ENCODE data around the gene ZNRF1.

The ZNRF1 gene

GRCh38 chr16:74991593-74992403 lies 7.0 kb upstream of the ZNRF1 start:
- no peaks in the 10 kb centered on the region for H3K36me3 Mint-ChIP-seq
- H3K4me3 Mint-ChIP-seq: no peak overlapping the region
- H3K27ac Mint-ChIP-seq: no peak overlapping the region
- H3K27me3 Mint-ChIP-seq: peaks cover 2% of the 10 kb centered on the region
- H3K9me3 Mint-ChIP-seq (ENCODE audit: low read depth): no peaks in the 10 kb centered on the region
- no peaks in the 10 kb centered on the region for H3K4me1 Mint-ChIP-seq (ENCODE audit: low read depth)

- Mint-ChIP-seq H3K4me1 (ENCODE audit: low read depth) (peaks cover 10% of the 10 kb centered on the region), H3K27me3 (peaks cover 4% of the 10 kb centered on the region), H3K9me3 (ENCODE audit: low read depth) (no peaks in the 10 kb centered on the region), H3K27ac (no peak overlapping the region), H3K4me3 (no peak overlapping the region), H3K36me3 (no peaks in the 10 kb centered on the region)
Observed at GRCh38 chr16:74995986-74996385, 2.8 kb upstream of the ZNRF1 start.

- Mint-ChIP-seq H3K36me3 (no peaks in the 10 kb centered on the region), H3K27me3 (peaks cover 4% of the 10 kb centered on the region), H3K4me1 (ENCODE audit: low read depth) (peaks cover 10% of the 10 kb centered on the region), H3K27ac (no peak overlapping the region), H3K4me3 (no peak overlapping the region), H3K9me3 (ENCODE audit: low read depth) (no peaks in the 10 kb centered on the region)
Observed at GRCh38 chr16:74997042-74997491, 1.8 kb upstream of the ZNRF1 start.

GRCh38 chr16:74999219-74999608 lies 390 bp downstream of the ZNRF1 start:
- Mint-ChIP-seq H3K27me3 (peaks cover 4% of the 10 kb centered on the region), H3K9me3 (ENCODE audit: low read depth) (no peaks in the 10 kb centered on the region)

GRCh38 chr16:74999609-75000480 lies 1.0 kb downstream of the ZNRF1 start:
- H3K27me3 Mint-ChIP-seq: peaks cover 4% of the 10 kb centered on the region
- peak overlapping the region; percentile 30 for H3K27ac Mint-ChIP-seq
- no peaks in the 10 kb centered on the region for H3K36me3 Mint-ChIP-seq
- no peaks in the 10 kb centered on the region for H3K9me3 Mint-ChIP-seq (ENCODE audit: low read depth)
- H3K4me3 Mint-ChIP-seq: peak overlapping the region; percentile 76
- peaks cover 10% of the 10 kb centered on the region for H3K4me1 Mint-ChIP-seq (ENCODE audit: low read depth)

More at GRCh38 chr16:74999219-74999608, 390 bp downstream of the ZNRF1 start:
- Mint-ChIP-seq H3K4me3 (peak overlapping the region; percentile 65), H3K4me1 (ENCODE audit: low read depth) (peaks cover 10% of the 10 kb centered on the region), H3K27ac (no peak overlapping the region), H3K36me3 (no peaks in the 10 kb centered on the region)

- no peaks in the 10 kb centered on the region for H3K36me3 Mint-ChIP-seq
- H3K27me3 Mint-ChIP-seq: peaks cover 4% of the 10 kb centered on the region
- H3K4me1 Mint-ChIP-seq (ENCODE audit: low read depth): peaks cover 10% of the 10 kb centered on the region
- H3K4me3 Mint-ChIP-seq: peak overlapping the region; percentile 76
- H3K9me3 Mint-ChIP-seq (ENCODE audit: low read depth): no peaks in the 10 kb centered on the region
- peak overlapping the region; percentile 30 for H3K27ac Mint-ChIP-seq
Observed at GRCh38 chr16:75000481-75001081, 1.8 kb downstream of the ZNRF1 start.

- H3K27ac Mint-ChIP-seq: no peak overlapping the region
- H3K27me3 Mint-ChIP-seq: peaks cover 3% of the 10 kb centered on the region
- H3K36me3 Mint-ChIP-seq: no peaks in the 10 kb centered on the region
- no peaks in the 10 kb centered on the region for H3K9me3 Mint-ChIP-seq (ENCODE audit: low read depth)
- peaks cover 10% of the 10 kb centered on the region for H3K4me1 Mint-ChIP-seq (ENCODE audit: low read depth)
- H3K4me3 Mint-ChIP-seq: no peak overlapping the region
Observed at GRCh38 chr16:75002474-75002873, 3.6 kb downstream of the ZNRF1 start.

- Mint-ChIP-seq H3K9me3 (ENCODE audit: low read depth) (no peaks in the 10 kb centered on the region), H3K27ac (no peak overlapping the region), H3K36me3 (no peaks in the 10 kb centered on the region), H3K27me3 (peaks cover 3% of the 10 kb centered on the region), H3K4me3 (no peak overlapping the region), H3K4me1 (ENCODE audit: low read depth) (peaks cover 5% of the 10 kb centered on the region)
Observed at GRCh38 chr16:75003931-75004330, 5.1 kb downstream of the ZNRF1 start.

GRCh38 chr16:75004460-75004859 lies 5.6 kb downstream of the ZNRF1 start:
- Mint-ChIP-seq H3K27me3 (peaks cover 3% of the 10 kb centered on the region), H3K36me3 (no peaks in the 10 kb centered on the region), H3K9me3 (ENCODE audit: low read depth) (no peaks in the 10 kb centered on the region), H3K4me3 (no peak overlapping the region), H3K27ac (no peak overlapping the region), H3K4me1 (ENCODE audit: low read depth) (peaks cover 5% of the 10 kb centered on the region)

GRCh38 chr16:75005697-75006096 lies 6.9 kb downstream of the ZNRF1 start:
- Mint-ChIP-seq H3K4me3 (no peak overlapping the region), H3K4me1 (ENCODE audit: low read depth) (no peaks in the 10 kb centered on the region), H3K27me3 (no peaks in the 10 kb centered on the region), H3K27ac (no peak overlapping the region), H3K9me3 (ENCODE audit: low read depth) (no peaks in the 10 kb centered on the region), H3K36me3 (no peaks in the 10 kb centered on the region)

GRCh38 chr16:75007443-75007842 lies 8.6 kb downstream of the ZNRF1 start:
- H3K4me3 Mint-ChIP-seq: no peak overlapping the region
- H3K36me3 Mint-ChIP-seq: no peaks in the 10 kb centered on the region
- H3K27me3 Mint-ChIP-seq: no peaks in the 10 kb centered on the region
- H3K27ac Mint-ChIP-seq: no peak overlapping the region
- no peaks in the 10 kb centered on the region for H3K9me3 Mint-ChIP-seq (ENCODE audit: low read depth)
- H3K4me1 Mint-ChIP-seq (ENCODE audit: low read depth): peaks cover 12% of the 10 kb centered on the region

GRCh38 chr16:75010427-75010826 lies 11.6 kb downstream of the ZNRF1 start:
- no peak overlapping the region for H3K27ac Mint-ChIP-seq
- no peak overlapping the region for H3K4me3 Mint-ChIP-seq
- peaks cover 18% of the 10 kb centered on the region for H3K4me1 Mint-ChIP-seq (ENCODE audit: low read depth)
- no peaks in the 10 kb centered on the region for H3K9me3 Mint-ChIP-seq (ENCODE audit: low read depth)
- H3K27me3 Mint-ChIP-seq: no peaks in the 10 kb centered on the region
- no peaks in the 10 kb centered on the region for H3K36me3 Mint-ChIP-seq

GRCh38 chr16:75011634-75012307 lies 12.9 kb downstream of the ZNRF1 start:
- Mint-ChIP-seq H3K27ac (peak overlapping the region; percentile 85), H3K4me1 (ENCODE audit: low read depth) (peaks cover 18% of the 10 kb centered on the region), H3K4me3 (no peak overlapping the region)

GRCh38 chr16:75012380-75013081 lies 13.7 kb downstream of the ZNRF1 start:
- Mint-ChIP-seq H3K36me3 (no peaks in the 10 kb centered on the region), H3K27ac (peak overlapping the region; percentile 64), H3K4me1 (ENCODE audit: low read depth) (peaks cover 18% of the 10 kb centered on the region), H3K4me3 (no peak overlapping the region), H3K9me3 (ENCODE audit: low read depth) (no peaks in the 10 kb centered on the region), H3K27me3 (no peaks in the 10 kb centered on the region)

More at GRCh38 chr16:75011634-75012307, 12.9 kb downstream of the ZNRF1 start:
- no peaks in the 10 kb centered on the region for H3K36me3 Mint-ChIP-seq
- H3K9me3 Mint-ChIP-seq (ENCODE audit: low read depth): no peaks in the 10 kb centered on the region
- no peaks in the 10 kb centered on the region for H3K27me3 Mint-ChIP-seq
